ENCODE data around the gene MOV10.

Gene MOV10

DNA sequence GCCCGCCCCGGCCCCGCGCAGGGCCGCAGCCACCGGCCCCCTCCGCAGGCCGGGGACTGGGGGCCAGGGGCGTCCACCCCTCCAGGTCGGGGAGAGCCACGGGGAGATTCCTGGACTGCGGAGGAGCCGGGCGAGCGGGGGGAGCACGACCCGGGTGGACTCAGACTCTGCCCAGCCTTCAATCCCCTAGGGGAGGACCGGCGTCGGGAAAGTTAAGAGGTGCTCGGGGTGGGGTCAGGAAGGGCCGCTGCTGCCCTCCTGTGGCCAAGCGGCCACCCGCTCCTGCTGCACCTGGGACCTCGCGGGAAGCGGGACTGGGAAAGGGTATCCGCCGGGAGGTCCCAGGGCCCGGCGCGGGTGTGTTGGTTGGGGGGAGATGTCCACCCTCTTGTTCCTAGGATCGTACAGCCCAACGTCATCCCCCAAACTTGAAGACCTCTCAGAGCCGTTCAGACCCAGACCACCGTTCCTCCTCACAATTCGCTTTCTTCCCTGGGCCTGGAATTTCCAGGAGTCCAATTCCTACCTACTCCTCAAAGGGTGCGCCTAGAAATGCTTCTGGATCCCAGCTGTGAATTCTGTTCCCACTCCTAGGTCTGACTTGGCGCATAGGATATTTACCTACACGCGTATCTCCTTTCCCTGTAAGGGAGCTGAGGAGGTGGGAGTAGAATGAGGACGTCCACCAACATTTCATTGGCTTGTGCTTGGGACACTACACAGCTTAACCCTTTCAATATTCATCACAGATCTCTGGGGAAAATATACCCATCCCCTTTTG is 33.0 kb downstream of the MOV10 start:
- Mint-ChIP-seq H3K36me3 (ENCODE audit: low read depth) (peaks cover 9% of the 10 kb centered on the region), H3K4me3 (peak overlapping the region; percentile 60), H3K27ac (peak overlapping the region; percentile 64), H3K27me3 (peaks cover 60% of the 10 kb centered on the region), H3K4me1 (ENCODE audit: low read depth) (peaks cover 55% of the 10 kb centered on the region), H3K9me3 (no peaks in the 10 kb centered on the region)
- intact Hi-C loops (cut with micrococcal nuclease) = loop anchor here (5.0 to 10.0 kb wide), 2 partner anchors 205 to 243 kb away; no protein-coding TSS in a partner anchor

DNA sequence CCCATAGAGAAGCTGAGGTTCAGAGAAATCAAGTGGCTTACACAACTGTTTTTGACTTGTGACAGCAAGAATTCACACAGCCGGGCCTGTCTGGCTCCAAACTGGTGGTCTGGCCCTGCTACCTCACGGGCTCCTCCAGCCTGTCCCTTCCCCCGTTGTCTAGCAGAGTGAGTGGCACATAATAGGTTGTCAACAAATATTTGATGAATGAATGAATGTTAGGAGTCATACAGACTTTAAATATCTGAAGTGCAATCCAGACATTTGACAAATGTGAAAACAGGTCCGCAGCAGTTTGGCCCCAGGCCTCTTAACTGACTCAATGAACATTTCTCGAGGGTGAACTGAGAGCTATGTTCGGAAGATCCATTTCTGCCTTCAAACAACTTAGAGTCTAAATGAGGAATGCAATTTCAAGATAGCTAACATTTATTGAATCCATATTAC is 33.6 kb downstream of the MOV10 start:
- intact Hi-C loops (cut with micrococcal nuclease) = loop anchor here (5.0 to 10.0 kb wide), 2 partner anchors 206 to 243 kb away; no protein-coding TSS in a partner anchor
- H3K4me1 Mint-ChIP-seq (ENCODE audit: low read depth) = peaks cover 55% of the 10 kb centered on the region
- H3K36me3 Mint-ChIP-seq (ENCODE audit: low read depth) = peaks cover 3% of the 10 kb centered on the region
- H3K9me3 Mint-ChIP-seq = no peaks in the 10 kb centered on the region
- peaks cover 64% of the 10 kb centered on the region for H3K27me3 Mint-ChIP-seq
- H3K4me3 Mint-ChIP-seq = no peak overlapping the region
- H3K27ac Mint-ChIP-seq = peak overlapping the region; percentile 64

DNA sequence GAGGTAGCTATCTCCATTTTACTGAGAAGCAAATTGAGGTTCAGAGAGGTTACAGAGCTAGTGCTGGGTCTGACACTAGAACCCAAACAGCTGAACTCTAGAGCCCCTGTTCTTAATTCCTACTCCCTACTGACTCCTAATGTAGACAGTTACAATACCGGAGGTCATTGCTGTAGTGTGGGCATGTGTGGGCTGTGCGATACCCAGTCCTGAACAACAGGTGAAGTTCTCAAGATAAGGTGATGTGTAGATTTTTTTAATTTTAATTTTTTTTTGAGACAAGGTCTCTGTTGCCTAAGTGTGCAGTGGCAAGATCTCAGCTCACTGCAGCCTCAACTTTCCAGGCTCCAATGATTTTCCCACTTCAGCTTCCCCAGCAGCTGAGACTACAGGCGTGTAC is 34.0 kb downstream of the MOV10 start:
- intact Hi-C loops (cut with micrococcal nuclease) = loop anchor here (5.0 to 10.0 kb wide), 2 partner anchors 206 to 244 kb away; no protein-coding TSS in a partner anchor
- H3K36me3 Mint-ChIP-seq (ENCODE audit: low read depth) = no peaks in the 10 kb centered on the region
- H3K27me3 Mint-ChIP-seq = peaks cover 64% of the 10 kb centered on the region
- no peak overlapping the region for H3K27ac Mint-ChIP-seq
- no peaks in the 10 kb centered on the region for H3K9me3 Mint-ChIP-seq
- H3K4me3 Mint-ChIP-seq = no peak overlapping the region
- H3K4me1 Mint-ChIP-seq (ENCODE audit: low read depth) = peaks cover 55% of the 10 kb centered on the region

DNA sequence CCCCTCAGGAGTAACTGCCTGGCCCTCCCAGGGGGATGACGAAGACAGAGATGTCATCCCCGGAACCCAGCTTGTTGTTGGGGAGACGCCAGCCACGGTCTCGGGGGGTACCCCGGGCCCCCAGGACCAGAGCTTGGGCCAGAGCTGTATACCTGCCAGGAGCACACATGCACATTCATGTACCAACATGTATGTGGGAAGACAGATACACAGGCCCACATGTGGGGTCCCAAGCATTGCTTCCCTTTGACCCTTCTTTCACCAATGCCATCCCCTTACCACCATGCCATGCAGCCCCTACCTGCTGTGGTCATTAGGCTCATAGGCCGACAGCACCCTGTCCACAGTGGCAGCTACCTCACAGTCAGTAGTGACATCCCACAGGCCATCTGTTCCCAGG is 35.7 kb downstream of the MOV10 start:
- intact Hi-C loops (cut with micrococcal nuclease) = loop anchor here (10.0 kb wide), 1 partner anchor 685 kb away; the partner anchor contains the start of gene MAGI3

DNA sequence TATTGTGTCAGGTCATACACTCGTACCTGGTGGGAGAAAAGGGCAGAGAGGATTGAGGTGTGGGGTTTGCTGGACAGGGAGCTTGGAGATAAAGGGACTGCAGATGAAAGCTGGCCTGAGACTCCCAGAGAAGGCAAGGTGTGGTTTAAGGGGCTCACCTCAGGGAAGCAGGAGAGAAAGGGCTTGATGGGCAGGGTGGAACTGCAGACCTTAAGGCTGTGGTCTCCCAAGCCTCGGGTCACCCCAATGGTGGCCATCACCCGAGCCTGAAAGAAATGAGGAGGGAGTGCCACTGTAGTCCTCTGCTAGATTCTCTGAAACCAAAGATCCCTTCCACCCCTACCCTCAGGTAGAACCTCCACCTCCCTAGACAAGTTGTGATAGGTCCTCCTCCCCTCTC is 36.1 kb downstream of the MOV10 start:
- H3K36me3 Mint-ChIP-seq (ENCODE audit: low read depth) = no peaks in the 10 kb centered on the region
- no peak overlapping the region for H3K4me3 Mint-ChIP-seq
- peaks cover 52% of the 10 kb centered on the region for H3K4me1 Mint-ChIP-seq (ENCODE audit: low read depth)
- intact Hi-C loops (cut with micrococcal nuclease) = loop anchor here (10.0 kb wide), 1 partner anchor 684 kb away; the partner anchor contains the start of gene MAGI3
- peak overlapping the region; percentile 50 for H3K27ac Mint-ChIP-seq
- H3K27me3 Mint-ChIP-seq = peaks cover 56% of the 10 kb centered on the region
- H3K9me3 Mint-ChIP-seq = no peaks in the 10 kb centered on the region

More for the DNA sequence above, 35.7 kb downstream of the MOV10 start:
- Mint-ChIP-seq H3K4me3 (no peak overlapping the region), H3K4me1 (ENCODE audit: low read depth) (peaks cover 53% of the 10 kb centered on the region), H3K36me3 (ENCODE audit: low read depth) (no peaks in the 10 kb centered on the region), H3K27ac (peak overlapping the region; percentile 50), H3K9me3 (no peaks in the 10 kb centered on the region), H3K27me3 (peaks cover 58% of the 10 kb centered on the region)

DNA sequence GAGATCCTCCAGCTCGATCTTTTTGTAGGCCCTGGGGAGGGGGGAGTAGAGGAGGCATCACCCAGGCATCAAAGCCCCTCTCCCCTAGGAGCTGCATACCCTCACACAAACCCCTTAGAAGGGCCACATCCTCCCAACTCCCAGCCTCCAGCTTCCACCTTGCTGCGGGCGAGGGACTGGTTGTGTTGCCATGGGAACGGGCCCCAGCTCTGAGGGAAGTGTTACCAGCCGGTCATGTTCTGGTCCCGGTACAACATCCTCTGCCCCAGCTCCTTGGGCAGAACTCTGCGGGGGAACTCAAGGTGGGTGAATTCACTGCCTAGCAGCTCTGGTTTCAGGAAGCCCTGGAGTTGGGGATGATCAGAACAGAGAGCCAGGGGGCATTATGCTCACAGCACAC is 36.6 kb downstream of the MOV10 start:
- H3K27me3 Mint-ChIP-seq = peaks cover 55% of the 10 kb centered on the region
- H3K27ac Mint-ChIP-seq = no peak overlapping the region
- H3K36me3 Mint-ChIP-seq (ENCODE audit: low read depth) = no peaks in the 10 kb centered on the region
- no peak overlapping the region for H3K4me3 Mint-ChIP-seq
- H3K4me1 Mint-ChIP-seq (ENCODE audit: low read depth) = peaks cover 52% of the 10 kb centered on the region
- intact Hi-C loops (cut with micrococcal nuclease) = loop anchor here (10.0 kb wide), 1 partner anchor 684 kb away; the partner anchor contains the start of gene MAGI3
- H3K9me3 Mint-ChIP-seq = no peaks in the 10 kb centered on the region

DNA sequence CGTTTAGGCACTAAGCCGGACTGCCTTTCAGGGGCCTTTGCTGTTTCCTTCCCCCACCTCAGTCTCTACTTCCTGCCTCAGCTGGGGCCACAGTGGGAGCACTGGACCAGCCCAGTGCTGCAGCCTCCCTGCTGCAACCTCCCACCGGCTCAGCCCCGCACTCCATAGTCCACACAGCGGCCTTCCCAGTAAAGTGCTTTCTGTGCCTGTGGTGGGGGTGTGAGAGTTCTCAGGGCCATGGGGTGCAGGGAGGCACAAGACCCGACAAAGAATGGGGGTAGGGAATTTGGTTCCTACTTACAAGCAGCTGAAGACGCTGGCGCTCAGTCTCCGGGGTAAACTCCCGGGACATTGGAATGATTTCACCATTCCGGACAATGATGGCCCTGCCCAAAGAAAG is 37.2 kb downstream of the MOV10 start:
- Mint-ChIP-seq H3K9me3 (no peaks in the 10 kb centered on the region), H3K4me3 (no peak overlapping the region), H3K27ac (no peak overlapping the region), H3K36me3 (ENCODE audit: low read depth) (no peaks in the 10 kb centered on the region), H3K4me1 (ENCODE audit: low read depth) (peaks cover 52% of the 10 kb centered on the region), H3K27me3 (peaks cover 55% of the 10 kb centered on the region)
- intact Hi-C loops (cut with micrococcal nuclease) = loop anchor here (10.0 kb wide), 1 partner anchor 683 kb away; the partner anchor contains the start of gene MAGI3

DNA sequence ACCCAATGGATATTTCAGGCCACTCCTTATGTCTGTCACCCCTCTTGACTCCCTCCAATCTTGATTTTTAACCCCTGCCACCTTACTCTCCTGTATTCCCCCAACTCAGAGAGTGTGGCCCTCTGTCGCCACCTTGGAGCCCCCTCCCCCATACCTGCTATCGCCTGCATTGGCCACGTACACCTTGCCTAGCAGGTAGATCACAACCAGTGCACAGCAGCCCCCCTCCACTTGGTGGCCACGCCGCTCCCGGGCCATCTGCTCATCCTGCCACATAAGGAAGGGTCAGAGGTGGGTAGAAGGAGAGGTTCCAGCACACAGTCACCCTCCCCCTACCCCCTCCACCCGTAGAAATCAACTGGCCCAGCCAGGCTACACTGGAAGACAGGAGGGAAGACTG is 37.7 kb downstream of the MOV10 start:
- H3K36me3 Mint-ChIP-seq (ENCODE audit: low read depth) = no peaks in the 10 kb centered on the region
- intact Hi-C loops (cut with micrococcal nuclease) = loop anchor here (10.0 kb wide), 1 partner anchor 683 kb away; the partner anchor contains the start of gene MAGI3
- H3K4me3 Mint-ChIP-seq = no peak overlapping the region
- no peaks in the 10 kb centered on the region for H3K9me3 Mint-ChIP-seq
- peaks cover 59% of the 10 kb centered on the region for H3K27me3 Mint-ChIP-seq
- peaks cover 55% of the 10 kb centered on the region for H3K4me1 Mint-ChIP-seq (ENCODE audit: low read depth)
- no peak overlapping the region for H3K27ac Mint-ChIP-seq

DNA sequence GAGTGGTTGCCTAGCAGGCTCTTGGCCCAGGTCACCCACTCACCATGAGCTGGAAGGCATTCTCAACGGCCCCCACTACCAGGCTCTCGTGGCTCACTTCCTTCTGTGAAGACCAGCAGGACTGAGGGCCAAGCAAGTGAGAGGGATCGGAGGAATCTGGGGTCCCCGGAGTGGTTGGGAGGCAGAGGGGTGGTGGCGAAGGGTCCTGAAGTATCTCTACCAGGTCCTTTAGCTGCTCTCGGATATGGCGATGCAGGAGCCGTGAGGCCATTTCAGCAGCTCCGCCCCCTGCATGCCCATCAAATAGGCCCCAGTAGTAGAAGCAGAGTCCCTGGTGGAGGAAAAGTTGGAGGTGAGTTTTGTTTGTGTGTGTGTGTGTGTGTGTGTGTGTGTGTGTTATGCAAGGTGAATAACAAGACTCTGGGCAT is 38.3 kb downstream of the MOV10 start:
- Mint-ChIP-seq H3K4me1 (ENCODE audit: low read depth) (peaks cover 55% of the 10 kb centered on the region), H3K27me3 (peaks cover 58% of the 10 kb centered on the region), H3K4me3 (no peak overlapping the region), H3K9me3 (no peaks in the 10 kb centered on the region), H3K36me3 (ENCODE audit: low read depth) (no peaks in the 10 kb centered on the region), H3K27ac (no peak overlapping the region)
- intact Hi-C loops (cut with micrococcal nuclease) = loop anchor here (10.0 kb wide), 1 partner anchor 682 kb away; the partner anchor contains the start of gene MAGI3

DNA sequence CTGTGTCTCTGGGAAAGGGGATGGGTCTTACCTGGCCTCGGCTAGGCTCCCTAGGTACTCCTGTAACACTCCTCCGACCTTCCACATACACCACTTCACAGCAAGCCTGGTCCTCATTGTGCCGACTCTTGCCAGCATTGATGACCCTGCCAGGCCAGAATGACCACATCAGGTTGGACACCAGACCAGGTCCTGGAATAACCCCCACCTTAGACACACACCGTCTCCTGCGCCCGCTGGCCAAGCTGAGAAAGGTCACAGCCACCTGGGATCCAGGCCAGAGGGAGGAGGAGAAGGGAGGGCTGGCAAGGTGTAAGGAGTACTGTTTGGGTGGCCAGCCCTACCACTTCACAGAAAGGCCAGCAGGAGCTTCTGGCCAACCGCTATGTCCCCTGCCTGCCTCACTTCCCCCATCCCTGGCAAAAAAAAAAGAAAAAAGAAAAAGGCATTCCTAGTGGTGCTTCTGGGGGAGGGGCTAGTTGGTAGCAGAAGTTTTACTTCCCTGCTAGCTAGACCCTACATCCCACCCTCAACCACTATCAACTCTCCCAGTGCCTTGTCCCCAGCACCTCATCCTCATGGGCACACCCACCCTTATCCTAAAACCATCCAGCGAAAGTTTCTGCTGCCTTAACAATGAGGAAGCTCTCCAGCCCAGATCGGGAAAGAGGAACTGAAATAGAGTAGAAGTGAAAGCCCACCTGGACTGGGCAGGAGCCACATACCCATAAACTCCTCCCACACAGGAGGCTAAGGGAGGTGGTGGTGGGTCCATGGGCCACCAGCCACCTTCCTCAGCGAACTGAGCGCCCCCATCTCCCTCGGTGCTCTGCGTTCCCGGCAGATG is 39.2 kb downstream of the MOV10 start:
- Mint-ChIP-seq H3K27ac (peak overlapping the region; percentile 77), H3K36me3 (ENCODE audit: low read depth) (no peaks in the 10 kb centered on the region), H3K4me3 (peak overlapping the region; percentile 83), H3K4me1 (ENCODE audit: low read depth) (peaks cover 61% of the 10 kb centered on the region), H3K27me3 (peaks cover 52% of the 10 kb centered on the region), H3K9me3 (no peaks in the 10 kb centered on the region)
- intact Hi-C loops (cut with micrococcal nuclease) = loop anchor here (2.0 to 10.0 kb wide), 3 partner anchors 319 to 681 kb away; partner anchors contain the start of genes LRIG2 and MAGI3

DNA sequence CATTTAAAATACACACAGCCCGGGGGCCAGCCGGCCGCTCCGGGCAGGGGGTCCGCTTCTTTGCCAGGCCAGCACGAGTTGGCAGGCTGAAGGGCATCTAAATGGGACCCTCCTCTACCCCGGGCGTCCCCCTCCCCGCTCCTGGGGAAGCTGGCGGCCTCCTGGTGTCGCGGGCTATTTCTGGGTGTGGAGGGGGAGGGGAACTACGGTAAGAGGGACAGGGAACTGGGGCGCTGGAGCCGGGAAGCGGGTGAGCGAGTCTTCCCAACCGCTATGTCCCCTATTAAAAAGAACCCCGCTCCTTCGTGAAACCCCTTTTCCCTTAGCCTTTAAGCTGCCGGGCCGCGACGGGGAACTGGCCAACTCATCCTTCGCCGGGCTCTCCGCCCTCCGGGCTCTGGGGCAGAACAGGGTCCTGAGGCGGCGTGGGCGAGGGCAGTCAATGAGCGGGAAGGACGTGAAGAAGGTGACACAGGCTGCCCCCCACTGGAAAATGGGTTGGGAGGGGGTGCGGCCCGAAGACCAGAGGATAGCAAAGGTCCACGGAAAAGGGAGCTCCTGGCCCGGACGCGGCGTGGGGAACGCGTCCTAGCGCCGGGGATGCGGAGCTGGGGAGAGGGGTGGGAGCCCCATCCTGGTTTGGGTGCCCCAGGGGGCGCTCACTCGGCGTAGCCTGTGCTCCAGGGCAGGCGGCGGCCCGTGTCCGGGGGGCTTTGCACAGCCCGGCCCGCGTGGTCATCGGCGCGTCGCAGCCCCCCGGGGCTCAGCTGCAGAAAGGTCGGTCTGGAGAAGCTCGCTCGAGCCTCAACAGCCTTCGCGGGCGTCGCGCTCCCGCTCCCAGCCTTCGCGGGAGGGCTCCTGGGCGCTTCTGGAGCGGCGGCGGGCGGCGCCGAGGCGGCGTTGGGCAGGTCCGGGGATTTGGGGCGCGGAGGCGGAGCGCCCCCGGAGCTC is 40.1 kb downstream of the MOV10 start:
- H3K9me3 Mint-ChIP-seq = no peaks in the 10 kb centered on the region
- peaks cover 52% of the 10 kb centered on the region for H3K27me3 Mint-ChIP-seq
- peaks cover 70% of the 10 kb centered on the region for H3K4me1 Mint-ChIP-seq (ENCODE audit: low read depth)
- peak overlapping the region; percentile 83 for H3K4me3 Mint-ChIP-seq
- no peaks in the 10 kb centered on the region for H3K36me3 Mint-ChIP-seq (ENCODE audit: low read depth)
- H3K27ac Mint-ChIP-seq = peak overlapping the region; percentile 77
- intact Hi-C loops (cut with micrococcal nuclease) = loop anchor here (2.0 to 10.0 kb wide), 4 partner anchors 320 to 963 kb away; partner anchors contain the start of genes LRIG2 and MAGI3

DNA sequence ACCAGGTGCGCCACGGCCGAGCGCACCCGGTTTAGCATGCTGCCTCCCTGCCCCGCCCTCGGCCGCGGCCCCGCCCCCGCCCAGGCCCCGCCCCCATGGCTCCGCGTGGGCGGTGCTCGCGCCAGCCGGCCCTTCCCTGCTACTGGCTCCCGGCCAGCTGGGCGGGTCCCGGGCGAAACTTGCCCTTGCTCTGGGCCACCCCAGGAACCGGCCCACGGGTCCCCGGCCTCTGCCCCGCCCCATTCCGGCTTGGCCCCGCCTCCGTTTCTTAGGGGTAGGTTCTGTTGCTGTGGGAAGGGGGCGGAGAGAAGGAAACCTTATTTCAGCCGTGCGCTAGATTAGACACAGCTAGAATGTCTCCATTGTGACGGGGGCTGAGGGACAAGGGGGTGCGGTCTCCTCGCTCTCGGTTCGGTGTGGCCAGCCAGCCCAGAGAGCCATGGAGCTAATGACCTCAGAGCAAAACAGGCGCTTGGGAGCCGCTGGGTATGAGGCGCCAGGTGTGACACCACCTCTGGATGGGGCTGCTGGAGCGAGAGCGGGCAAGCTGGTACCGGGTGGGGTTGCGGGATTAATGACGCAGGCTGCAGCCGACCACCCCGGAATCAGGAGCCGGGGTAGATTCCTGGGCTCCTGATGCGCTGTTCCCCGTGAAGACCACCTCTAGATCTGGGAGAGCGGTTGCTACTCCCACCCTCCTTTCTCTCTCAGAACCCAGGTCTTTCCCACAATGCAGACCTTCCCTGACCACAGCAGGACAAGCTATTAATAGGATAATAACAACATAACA is 41.0 kb downstream of the MOV10 start, which contains the start of gene PPM1J:
Gene PPM1J, minus strand, starts transcription at position 69 of the 790 bp plus-strand sequence. Its CDS starts 31 bp downstream, at position 38.
- intact Hi-C loops (cut with micrococcal nuclease) = loop anchor here (1.0 to 10.0 kb wide), 6 partner anchors 89 to 962 kb away; partner anchors contain the start of genes LRIG2, MAGI3 and SLC16A1
- no peaks in the 10 kb centered on the region for H3K36me3 Mint-ChIP-seq (ENCODE audit: low read depth)
- peak within 1 kb of the TSS; percentile 83 for H3K4me3 Mint-ChIP-seq
- H3K27ac Mint-ChIP-seq = peak within 1 kb of the TSS; percentile 77
- peaks cover 49% of the 10 kb centered on the region for H3K27me3 Mint-ChIP-seq
- no peaks in the 10 kb centered on the region for H3K9me3 Mint-ChIP-seq
- H3K4me1 Mint-ChIP-seq (ENCODE audit: low read depth) = peaks cover 79% of the 10 kb centered on the region
